Uterus (tissue), 2 donors: ENCODE results near the gene MREG.

Experiments used
- CTCF ChIP-seq, 4 experiments: fragments of 200-600 bp in 2 of 4; fragments of 450-650 bp in 2 of 4; sonication (generic) in 2 of 4; IDR thresholded peaks; one replicate each; pipeline ENCODE4 v1.5.1; 2016 to 2019; ENCODE audit warnings: antibody characterized with exemption in 4 of 4, mild to moderate bottlenecking in 2 of 4, moderate library complexity in 1 of 4
- POLR2A ChIP-seq, 2 donors: fragments of 450-650 bp; IDR thresholded peaks; one replicate each; pipeline ENCODE4 v1.6.1; 2016; ENCODE audit warnings: antibody characterized with exemption in 2 of 2, mild to moderate bottlenecking in 1 of 2, moderate library complexity in 1 of 2

- TF ChIP-seq CTCF (IDR thresholded peaks at IDR 0.05) (no peak), POLR2A (IDR thresholded peaks at IDR 0.05) (no peak)
Measured at GRCh38 chr2:216041438-216041837, 28.1 kb upstream of the MREG start.
